ENCODE results near the gene RAB7B. TPM values are rescaled to one million over a fixed set of nuclear protein-coding genes. Genes with fewer than 3 reads are reported as not detected.

RAB7B gene
- polyA plus RNA-seq, 2 of the 4 experiments (the other 2 are of a cell fraction) = 0.08 to 0.30 TPM

- Histone ChIP-seq H3K9me3 (no peaks in the 10 kb centered on the region), H3K4me1 (peaks cover 21% of the 10 kb centered on the region), H3K27ac (no peak overlapping the region), H3K4me2 (no peak overlapping the region), H3K4me3 (no peak overlapping the region)
- DNase-seq (ENCODE audit: low read depth in 1 of 2, low spot score in 1 of 2) (no peak), FAIRE-seq (no peak), ATAC-seq (no peak)
- TF ChIP-seq RARB (CRISPR knock-in tag; IDR thresholded peaks at IDR 0.05) (no peak), CBX8 (IDR thresholded peaks at IDR 0.05) (no peak), NR3C1 (IDR thresholded peaks at IDR 0.05) (no peak), NFE2L2 (conservative IDR thresholded peaks at IDR 0.05; ENCODE audit: low read length) (no peak), KDM5A (IDR thresholded peaks at IDR 0.05) (no peak), MAFK (IDR thresholded peaks at IDR 0.05; ENCODE audit: partially characterized antibody) (no peak), PHF8 (IDR thresholded peaks at IDR 0.05; ENCODE audit: borderline replicate concordance, low read depth) (no peak)
- ChIA-PET POLR2A (no interaction called here), CTCF (interaction anchor here (1.6 to 13.5 kb wide), 9 partner anchors 11 to 188 kb away, joined by 4 to 822 read pairs (median 80); no protein-coding TSS in a partner anchor)
- 86% methylated on average over 3 of the region's 3 CpGs for WGBS (ENCODE audit: missing lambda C conversion rate)
Measured at GRCh38 chr1:205980237-205980870, 22.8 kb downstream of the RAB7B start.

GRCh38 chr1:205979301-205979700, 23.9 kb downstream of the RAB7B start:
- TF ChIP-seq JUNB (IDR thresholded peaks at IDR 0.05) (no peak), CEBPB (IDR thresholded peaks at IDR 0.05) (no peak), FOSL2 (IDR thresholded peaks at IDR 0.05) (no peak), FOSL2 (CRISPR knock-in tag; IDR thresholded peaks at IDR 0.05) (no peak), CHD2 (IDR thresholded peaks at IDR 0.05; ENCODE audit: low read length, partially characterized antibody) (no peak), ZC3H11A (IDR thresholded peaks at IDR 0.05) (no peak), ZFP36 (IDR thresholded peaks at IDR 0.05; ENCODE audit: borderline replicate concordance, partially characterized antibody) (no peak), GATA3 (IDR thresholded peaks at IDR 0.05; ENCODE audit: borderline replicate concordance) (no peak), HES2 (IDR thresholded peaks at IDR 0.05) (no peak)
- Histone ChIP-seq H3K4me2 (no peak overlapping the region), H3K9me3 (no peaks in the 10 kb centered on the region), H3K27ac (no peak overlapping the region), H3K4me1 (peaks cover 21% of the 10 kb centered on the region), H3K4me3 (no peak overlapping the region)
- DNase-seq (ENCODE audit: low read depth in 1 of 2, low spot score in 1 of 2) (no peak), FAIRE-seq (no peak), ATAC-seq (no peak)
- WGBS (ENCODE audit: missing lambda C conversion rate) = 56% methylated on average over 6 of the region's 6 CpGs
- POLR2A ChIA-PET = no interaction called here
- CTCF ChIA-PET = interaction anchor here (1.0 to 13.5 kb wide), 13 partner anchors 10 to 321 kb away, joined by 4 to 822 read pairs (median 60); partner anchors contain the start of gene SLC26A9

- H3K4me3 ChIP-seq = no peak overlapping the region
- FAIRE-seq (no peak), DNase-seq (ENCODE audit: low read depth in 1 of 2, low spot score in 1 of 2) (no peak), ATAC-seq (no peak)
- no peak overlapping the region for H3K4me2 ChIP-seq
- POLR2A ChIA-PET = interaction anchor here (2.0 kb wide), 1 partner anchor 59 kb away, joined by 11 read pairs; no protein-coding TSS in a partner anchor
- WGBS (ENCODE audit: missing lambda C conversion rate) = 67% methylated on average over 5 of the region's 7 CpGs
- H3K27ac ChIP-seq = no peak overlapping the region
- TF ChIP-seq SREBF2 (IDR thresholded peaks at IDR 0.05) (no peak), ATOH8 (CRISPR knock-in tag; IDR thresholded peaks at IDR 0.05; ENCODE audit: low read depth) (no peak), RCOR1 (IDR thresholded peaks at IDR 0.05; ENCODE audit: low read depth, low read length) (no peak)
- CTCF ChIA-PET = interaction anchor here (0.8 to 13.5 kb wide), 19 partner anchors 8 to 320 kb away, joined by 3 to 822 read pairs (median 27); partner anchors contain the start of gene SLC26A9
- H3K4me1 ChIP-seq = peaks cover 17% of the 10 kb centered on the region
- no peaks in the 10 kb centered on the region for H3K9me3 ChIP-seq
Measured at GRCh38 chr1:205978676-205979075, 24.5 kb downstream of the RAB7B start.

- peak; percentile 85 to 97 for ATAC-seq
- H3K4me3 ChIP-seq = no peak overlapping the region
- POLR2A ChIA-PET = interaction anchor here (1.0 to 2.0 kb wide), 3 partner anchors 58 to 186 kb away, joined by 3 to 11 read pairs (median 9); no protein-coding TSS in a partner anchor
- peak; percentile 99 for TF ChIP-seq RAD21 (conservative IDR thresholded peaks at IDR 0.05 in 1 of 2, IDR thresholded peaks at IDR 0.05 in 1 of 2)
- TF ChIP-seq ELK1 (IDR thresholded peaks at IDR 0.05; ENCODE audit: low read depth, low read length) = no peak
- TF ChIP-seq MAZ (IDR thresholded peaks at IDR 0.05; ENCODE audit: borderline replicate concordance, low read depth, low read length) = no peak
- TF ChIP-seq MYC (IDR thresholded peaks at IDR 0.05; ENCODE audit: borderline replicate concordance, low read length) = no peak
- TF ChIP-seq ZFP36 (IDR thresholded peaks at IDR 0.05; ENCODE audit: borderline replicate concordance, partially characterized antibody) = peak; percentile 97
- TF ChIP-seq SMC3 (IDR thresholded peaks at IDR 0.05) = peak; percentile 100
- TF ChIP-seq ZNF302 (CRISPR knock-in tag; IDR thresholded peaks at IDR 0.05) = no peak
- TF ChIP-seq POLR2A (IDR thresholded peaks at IDR 0.05; ENCODE audit: low read length) = no peak
- TF ChIP-seq FOSL2 (IDR thresholded peaks at IDR 0.05) = no peak
- no peak for TF ChIP-seq FOSL2 (CRISPR knock-in tag; IDR thresholded peaks at IDR 0.05)
- TF ChIP-seq CTCF (IDR thresholded peaks at IDR 0.05) = peak; percentile 98
- no peak for FAIRE-seq
- peaks cover 16% of the 10 kb centered on the region for H3K4me1 ChIP-seq
- WGBS (ENCODE audit: missing lambda C conversion rate) = 87% methylated on average over 2 of the region's 2 CpGs
- peak overlapping the region; percentile 59 to 77; a peak in 4 of 6 replicates for H3K27ac ChIP-seq
- CTCF ChIA-PET = interaction anchor here (0.5 to 13.5 kb wide), 87 partner anchors 8 to 1040 kb away, joined by 3 to 822 read pairs (median 5); partner anchors contain the start of genes PM20D1, RAB29, RAB7B and SLC26A9
- peak; percentile 70 to 81 for DNase-seq (ENCODE audit: low read depth in 1 of 2, low spot score in 1 of 2)
- no peaks in the 10 kb centered on the region for H3K9me3 ChIP-seq
- no peak overlapping the region; the same call in 2 of the 3 replicates for H3K4me2 ChIP-seq
Measured at GRCh38 chr1:205977402-205978014, 25.7 kb downstream of the RAB7B start.
